ENCODE results near the gene PIM3.

PIM3 gene

GRCh38 chr22:49924113-49924833 lies 36.3 kb upstream of the PIM3 start:
- no peak for TF ChIP-seq CTCF (IDR thresholded peaks at IDR 0.05)

- no peak for TF ChIP-seq CTCF (IDR thresholded peaks at IDR 0.05)
Observed at GRCh38 chr22:49925525-49926128, 34.9 kb upstream of the PIM3 start.

GRCh38 chr22:49926916-49927315 lies 33.7 kb upstream of the PIM3 start:
- no peak for TF ChIP-seq CTCF (IDR thresholded peaks at IDR 0.05)

- no peak for TF ChIP-seq CTCF (IDR thresholded peaks at IDR 0.05)
Observed at GRCh38 chr22:49927483-49928184, 32.9 kb upstream of the PIM3 start.

GRCh38 chr22:49928185-49928495 lies 32.4 kb upstream of the PIM3 start:
- no peak for TF ChIP-seq CTCF (IDR thresholded peaks at IDR 0.05)

GRCh38 chr22:49928555-49929210 lies 31.9 kb upstream of the PIM3 start:
- TF ChIP-seq CTCF (IDR thresholded peaks at IDR 0.05) = no peak

- TF ChIP-seq CTCF (IDR thresholded peaks at IDR 0.05) = peak; percentile 89
Observed at GRCh38 chr22:49929211-49929979, 31.2 kb upstream of the PIM3 start.

Measured in LNCAP (cell line).